Bronchial epithelial cell (primary cell): ENCODE data around the gene EPHB6. TPM values are rescaled to one million over a fixed set of nuclear protein-coding genes. Genes with fewer than 3 reads are reported as not detected.

Experiments
- DNase-seq: peaks from one replicate; pipeline ENCODE4 v3.0.0-alpha.2; 2010; ENCODE audit warnings: low read depth
- FAIRE-seq: peaks from 2 replicates; lab custom pipeline; 2011; peaks lifted over from hg19 to GRCh38; lab: Jason Lieb, UNC
- H3K27me3 ChIP-seq: 2 replicates; pipeline ENCODE4 v1.5.1; 2011; ENCODE audit warnings: low read length; ENCODE audit not compliant: control insufficient read depth, insufficient read depth
- H3K36me3 ChIP-seq: 2 replicates; pipeline ENCODE4 v1.5.1; 2011; ENCODE audit warnings: low read length; ENCODE audit not compliant: control insufficient read depth, insufficient read depth
- H3K4me3 ChIP-seq: 2 replicates; pipeline ENCODE4 v1.5.1; 2011; ENCODE audit warnings: mild to moderate bottlenecking, low read depth, low read length, control low read depth
- CTCF ChIP-seq: IDR thresholded peaks from 2 replicates; pipeline ENCODE4 v1.5.1; 2011; ENCODE audit warnings: mild to moderate bottlenecking, moderate library complexity, low read length, control low read depth, inconsistent platforms; ENCODE audit not compliant: insufficient read depth, severe bottlenecking
- total RNA-seq: library from RNA; depleted of rRNA; stranded (reverse); fragments of >200 nt; gene quantifications from 2 replicates; pipeline ENCODE4 v1.2.1, GENCODE V29; 2014

EPHB6 gene
- total RNA-seq, 1 donor from 2014 or later, result under 0.01 TPM

- TF ChIP-seq CTCF, result no peak
- H3K36me3 ChIP-seq, result no peaks in the 10 kb centered on the region
- no peak for FAIRE-seq
These were observed 32.2 kb upstream of the EPHB6 start for GRCh38 chr7:142822714-142823113.

GRCh38 chr7:142827951-142828500, 26.9 kb upstream of the EPHB6 start:
- Histone ChIP-seq H3K4me3 (no peak overlapping the region), H3K36me3 (no peaks in the 10 kb centered on the region), H3K27me3 (no peaks in the 10 kb centered on the region)
- DNase-seq, result no peak
- FAIRE-seq, result no peak
- TF ChIP-seq CTCF, result no peak

More at GRCh38 chr7:142822714-142823113, 32.2 kb upstream of the EPHB6 start:
- DNase-seq, result no peak
- Histone ChIP-seq H3K4me3 (no peak overlapping the region), H3K27me3 (peaks cover 3% of the 10 kb centered on the region)

- FAIRE-seq (no peak), DNase-seq (no peak)
- H3K27me3 ChIP-seq, result no peaks in the 10 kb centered on the region
- TF ChIP-seq CTCF, result no peak
- H3K4me3 ChIP-seq, result no peak overlapping the region
- H3K36me3 ChIP-seq, result no peaks in the 10 kb centered on the region
These were observed 22.5 kb upstream of the EPHB6 start for GRCh38 chr7:142832417-142832816.

- no peak overlapping the region for H3K4me3 ChIP-seq
- no peak for TF ChIP-seq CTCF
- FAIRE-seq (no peak), DNase-seq (peak; percentile 49)
- H3K36me3 ChIP-seq, result no peaks in the 10 kb centered on the region
- H3K27me3 ChIP-seq, result no peaks in the 10 kb centered on the region
These were observed 21.5 kb upstream of the EPHB6 start for GRCh38 chr7:142833174-142834048.

- DNase-seq (no peak), FAIRE-seq (no peak)
- no peak for TF ChIP-seq CTCF
- Histone ChIP-seq H3K36me3 (no peaks in the 10 kb centered on the region), H3K27me3 (no peaks in the 10 kb centered on the region), H3K4me3 (no peak overlapping the region)
These were observed 19.4 kb upstream of the EPHB6 start for GRCh38 chr7:142835487-142835886.
